Lower lobe of right lung (tissue), 2 donors: Measurements from ENCODE around the gene RTN4IP1. TPM values are rescaled to one million over a fixed set of nuclear protein-coding genes. Genes with fewer than 3 reads are reported as not detected.

Experiments used
- ATAC-seq, 2 donors: fragments of 200-7000 bp; cut with Tn5 transposase; one replicate each; pipeline ENCODE4 v1.9.1; 2020 to 2022; ENCODE audit warnings: mild to moderate bottlenecking in 2 of 2, moderate library complexity in 2 of 2
- DNase-seq: peaks from one replicate; pipeline ENCODE4 v3.0.0-alpha.2; 2020
- H3K27ac ChIP-seq: fragments of 200-600 bp; one replicate; pipeline ENCODE4 v1.8.0; 2022
- H3K27me3 ChIP-seq: fragments of 200-600 bp; one replicate; pipeline ENCODE4 v1.8.0; 2022; ENCODE audit warnings: low read depth
- H3K36me3 ChIP-seq: fragments of 200-600 bp; one replicate; pipeline ENCODE4 v1.8.0; 2022; ENCODE audit warnings: mild to moderate bottlenecking
- H3K4me1 ChIP-seq: fragments of 200-600 bp; one replicate; pipeline ENCODE4 v1.8.0; 2022
- H3K4me3 ChIP-seq: fragments of 200-600 bp; one replicate; pipeline ENCODE4 v1.8.0; 2022; ENCODE audit warnings: mild to moderate bottlenecking
- H3K9me3 ChIP-seq: fragments of 200-600 bp; one replicate; pipeline ENCODE4 v1.8.0; 2022
- CTCF ChIP-seq: fragments of 200-600 bp; IDR thresholded peaks from one replicate; pipeline ENCODE4 v1.8.0; 2022; ENCODE audit warnings: antibody characterized with exemption, mild to moderate bottlenecking
- intact Hi-C: fragments of 100-400 bp; cut with DNase I; formaldehyde crosslinking; loops from one replicate; pipeline ENCODE4 v1.11.0; 2022
- total RNA-seq: library from RNA; stranded (reverse); fragmentation: NEBNext Ultra II Directional; extraction: Animal tissue kit (Norgen Biotek cat#: 25700); gene quantifications from one replicate; pipeline ENCODE4 v1.2.1, GENCODE V29; 2021
- donor health status: DM: no; HTN: yes; CAD: no; lungs with severe emphysema.

RTN4IP1 gene
- total RNA-seq, 1 donor from 2014 or later, result 4.1 TPM

- ATAC-seq (no peak), DNase-seq (no peak)
- H3K4me1 ChIP-seq, result no peaks in the 10 kb centered on the region
- H3K27me3 ChIP-seq, result no peaks in the 10 kb centered on the region
- no peak overlapping the region for H3K27ac ChIP-seq
- TF ChIP-seq CTCF, result no peak
- H3K9me3 ChIP-seq, result no peaks in the 10 kb centered on the region
- H3K36me3 ChIP-seq, result peaks cover 16% of the 10 kb centered on the region
- H3K4me3 ChIP-seq, result no peak overlapping the region
- intact Hi-C loops, result no loop called here
These were observed 10.1 kb downstream of the RTN4IP1 start for GRCh38 chr6:106619223-106619622.

GRCh38 chr6:106618324-106618723 is 11.0 kb downstream of the RTN4IP1 start:
- Histone ChIP-seq H3K27me3 (no peaks in the 10 kb centered on the region), H3K4me3 (no peak overlapping the region), H3K27ac (no peak overlapping the region), H3K9me3 (no peaks in the 10 kb centered on the region), H3K4me1 (no peaks in the 10 kb centered on the region), H3K36me3 (peaks cover 21% of the 10 kb centered on the region)
- intact Hi-C loops, result no loop called here
- no peak for TF ChIP-seq CTCF
- ATAC-seq (no peak), DNase-seq (no peak)

GRCh38 chr6:106617857-106618256 is 11.4 kb downstream of the RTN4IP1 start:
- ATAC-seq (no peak), DNase-seq (no peak)
- no peak overlapping the region for H3K4me3 ChIP-seq
- no peaks in the 10 kb centered on the region for H3K9me3 ChIP-seq
- H3K27me3 ChIP-seq, result no peaks in the 10 kb centered on the region
- intact Hi-C loops, result no loop called here
- H3K27ac ChIP-seq, result no peak overlapping the region
- TF ChIP-seq CTCF, result no peak
- no peaks in the 10 kb centered on the region for H3K4me1 ChIP-seq
- H3K36me3 ChIP-seq, result peaks cover 21% of the 10 kb centered on the region

- ATAC-seq (no peak), DNase-seq (no peak)
- H3K4me3 ChIP-seq, result no peak overlapping the region
- H3K4me1 ChIP-seq, result no peaks in the 10 kb centered on the region
- no peak for TF ChIP-seq CTCF
- H3K36me3 ChIP-seq, result peaks cover 18% of the 10 kb centered on the region
- H3K27ac ChIP-seq, result no peak overlapping the region
- intact Hi-C loops, result no loop called here
- no peaks in the 10 kb centered on the region for H3K27me3 ChIP-seq
- no peaks in the 10 kb centered on the region for H3K9me3 ChIP-seq
These were observed 12.0 kb downstream of the RTN4IP1 start for GRCh38 chr6:106617302-106617701.

- H3K4me1 ChIP-seq, result no peaks in the 10 kb centered on the region
- intact Hi-C loops, result no loop called here
- no peaks in the 10 kb centered on the region for H3K9me3 ChIP-seq
- no peaks in the 10 kb centered on the region for H3K27me3 ChIP-seq
- TF ChIP-seq CTCF, result no peak
- H3K27ac ChIP-seq, result no peak overlapping the region
- no peak overlapping the region for H3K4me3 ChIP-seq
- H3K36me3 ChIP-seq, result peaks cover 13% of the 10 kb centered on the region
- DNase-seq, result no peak
- no peak for ATAC-seq
These were observed 14.6 kb downstream of the RTN4IP1 start for GRCh38 chr6:106614592-106615257.
